HL-60/S4 treated with phorbol 12-myristate 13-acetate at 8.2 ng/mL for 4 days and 3 days (cell line): ENCODE data around the gene EEFSEC.

Source experiments
- in situ Hi-C: fragments of 300-500 bp; cut with MboI; formaldehyde crosslinking; loops from 2 replicates; pipeline ENCODE4 v1.15.0; 2022; ENCODE audit warnings: low sequenced_read_pairs

Gene EEFSEC

DNA sequence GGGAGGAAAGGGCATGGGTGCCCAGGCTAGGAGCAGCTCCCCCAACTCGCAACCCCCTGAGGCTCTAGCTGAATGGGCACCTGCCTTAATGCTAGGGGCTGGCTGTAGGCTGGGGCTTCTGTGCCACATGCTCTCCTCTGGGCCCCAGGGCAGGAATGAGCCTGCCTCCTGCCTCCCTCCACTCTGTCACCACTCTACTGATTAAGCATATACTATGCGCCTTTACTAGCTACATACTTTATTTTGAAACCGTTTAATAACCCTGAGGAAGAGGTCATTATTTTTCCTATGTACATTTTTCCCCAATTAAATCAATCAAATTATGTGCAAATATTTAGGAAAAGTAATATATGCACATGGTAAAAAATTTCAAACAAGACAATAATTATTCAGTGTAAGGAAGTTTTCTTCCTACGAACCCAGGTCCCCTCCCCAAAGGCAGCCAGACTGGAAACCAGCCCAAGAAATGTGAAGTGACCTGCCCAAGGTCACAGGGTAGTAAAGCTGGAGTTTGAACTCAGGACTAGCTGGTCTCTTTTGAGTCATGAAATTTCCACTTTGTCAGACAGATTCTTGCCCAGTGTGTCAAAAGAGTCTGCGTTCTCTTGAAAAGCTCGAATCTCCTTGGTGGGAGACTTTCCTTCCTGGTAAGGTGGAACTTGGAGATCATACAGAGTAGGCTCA lies 190.9 kb downstream of the EEFSEC start:
- in situ Hi-C loops = no loop called here

DNA sequence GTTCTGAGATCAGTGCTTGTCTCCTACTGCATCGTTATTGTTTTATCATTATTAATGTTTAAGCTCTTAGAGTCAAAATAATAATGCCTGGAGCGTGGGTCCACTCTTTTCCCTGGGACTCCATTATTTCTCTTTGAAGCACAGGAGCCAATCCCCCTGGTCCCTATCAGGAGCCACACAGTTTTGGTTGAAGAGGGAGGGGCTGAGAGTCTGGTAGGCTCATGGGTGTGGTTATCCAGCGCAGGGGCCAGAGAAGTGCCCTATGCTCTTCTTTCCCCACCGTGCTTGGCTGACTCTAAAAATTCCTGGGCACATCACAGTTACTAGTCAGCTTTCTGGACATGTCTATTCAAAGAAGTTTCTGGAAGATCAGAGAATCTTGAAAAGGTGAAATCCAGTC lies 191.9 kb downstream of the EEFSEC start:
- in situ Hi-C loops = no loop called here

DNA sequence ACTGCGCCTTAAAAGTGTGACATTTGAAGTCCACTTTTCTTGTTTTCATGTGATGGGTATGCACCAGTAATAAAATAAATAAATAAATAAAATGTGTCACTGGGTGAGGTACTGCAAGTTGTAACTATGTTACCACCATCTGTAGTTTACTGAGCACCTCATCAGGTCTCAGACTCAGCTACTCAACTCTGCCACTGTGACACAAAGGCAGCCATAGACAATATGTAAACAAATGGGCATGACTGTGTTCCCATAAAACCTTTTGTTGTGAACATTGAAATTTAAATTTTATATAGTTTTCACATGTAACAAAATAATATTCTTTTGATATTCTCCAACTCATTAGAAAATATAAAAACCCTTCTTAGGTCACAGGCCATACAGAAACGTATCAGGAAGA lies 193.3 kb downstream of the EEFSEC start:
- in situ Hi-C loops = no loop called here

DNA sequence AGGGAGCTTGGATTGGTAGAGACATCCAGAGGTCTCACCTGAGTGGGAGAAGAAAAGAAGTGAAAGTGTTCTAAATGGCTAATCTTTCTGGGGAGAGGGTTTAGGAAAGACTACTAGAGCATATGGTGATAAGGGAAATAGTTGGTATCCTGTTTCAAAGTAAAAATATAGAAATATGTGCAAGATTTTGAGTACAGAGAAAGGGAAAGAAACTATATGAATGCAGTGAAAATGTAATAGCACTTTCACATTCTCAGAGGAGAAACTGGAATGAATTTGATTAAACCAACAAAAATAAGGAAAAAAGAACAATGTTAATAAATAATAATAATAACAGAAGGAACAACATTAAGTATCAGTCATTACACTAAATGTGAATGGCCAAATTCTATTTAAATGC lies 194.0 kb downstream of the EEFSEC start:
- in situ Hi-C loops = no loop called here

DNA sequence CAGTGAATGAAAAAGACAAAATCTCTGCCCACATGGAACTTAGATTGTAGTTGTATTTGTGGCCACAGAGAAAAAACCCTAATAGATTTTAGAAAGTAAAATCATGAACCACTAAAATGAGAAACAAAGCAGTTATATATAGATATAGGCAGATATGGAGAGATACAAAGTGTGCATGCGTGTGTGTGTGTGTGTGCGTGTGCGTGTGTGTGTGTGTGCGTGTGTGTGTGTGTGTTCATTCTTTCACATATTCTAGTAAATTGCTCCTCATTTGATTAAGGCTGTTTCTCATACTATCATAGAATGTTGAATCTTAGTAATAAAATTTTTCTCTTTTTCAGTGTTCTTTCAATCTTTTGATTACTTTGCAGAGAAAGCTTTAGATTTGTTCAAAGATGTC lies 194.8 kb downstream of the EEFSEC start:
- in situ Hi-C loops = no loop called here

DNA sequence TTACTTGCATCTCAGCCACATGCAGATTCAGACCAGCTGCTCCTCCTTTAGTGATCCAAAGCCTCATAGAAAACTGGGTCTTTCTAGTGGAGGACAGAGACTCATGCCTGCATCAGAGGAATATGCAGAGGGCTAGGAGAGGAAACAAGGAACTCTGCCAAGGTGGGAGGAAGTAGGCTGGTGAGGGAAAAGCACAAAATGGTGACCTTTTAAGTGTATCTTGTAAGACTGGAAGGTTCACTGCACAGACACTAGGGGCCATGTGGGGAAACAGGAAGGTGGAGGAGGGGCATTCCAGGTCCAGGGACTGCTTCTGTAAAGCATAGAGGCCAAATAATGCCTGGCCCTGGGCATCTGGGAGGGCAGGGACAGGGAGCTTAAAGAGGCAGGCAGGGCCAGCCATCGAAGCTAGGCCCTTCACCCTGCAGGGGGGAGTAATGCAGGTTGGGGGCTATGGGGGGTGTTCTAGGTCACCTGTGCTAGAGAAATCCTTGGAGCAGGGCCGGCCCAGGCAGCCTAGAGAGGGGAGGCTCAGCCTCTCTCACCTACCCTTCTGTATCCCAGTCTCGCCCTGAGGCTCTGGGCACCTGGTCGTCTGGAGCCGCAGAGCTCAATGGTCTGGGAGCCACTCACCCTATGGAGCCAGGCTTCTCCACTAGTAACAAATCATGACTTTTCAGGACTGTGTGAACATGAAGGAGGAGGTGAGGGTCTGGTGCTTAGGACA lies 195.7 kb downstream of the EEFSEC start:
- in situ Hi-C loops = no loop called here

DNA sequence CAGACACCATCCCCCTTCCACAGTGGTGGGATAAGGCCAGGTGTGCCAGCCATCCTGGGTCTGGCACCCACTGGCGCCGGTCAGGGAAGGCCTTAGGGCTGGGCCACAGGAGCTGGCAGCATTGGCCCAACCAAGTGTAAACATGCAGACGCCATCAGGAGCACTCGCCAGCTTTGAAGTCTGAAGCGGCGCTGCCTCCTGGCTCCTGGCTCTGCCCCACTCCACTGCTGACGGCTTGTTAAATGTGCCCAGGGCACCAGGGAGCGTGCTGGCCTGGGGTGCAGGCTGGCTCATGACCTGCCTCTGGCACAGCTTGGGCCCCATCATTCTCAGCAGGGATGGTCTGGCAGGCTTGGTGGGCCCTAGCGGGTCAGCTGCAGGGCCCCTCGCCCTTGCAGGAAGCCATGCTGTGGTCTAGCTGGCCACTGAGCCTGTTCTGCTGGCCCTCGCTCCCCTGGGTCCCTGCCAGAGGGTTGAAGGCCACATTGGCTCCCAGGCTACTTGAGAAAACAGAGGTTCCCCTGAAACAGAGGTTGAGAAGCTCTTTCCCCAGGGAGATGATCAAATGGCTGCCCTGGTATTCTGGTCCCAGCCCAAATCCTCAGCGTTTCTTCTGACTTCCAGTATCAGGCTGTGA lies 196.8 kb downstream of the EEFSEC start:
- in situ Hi-C loops = no loop called here

DNA sequence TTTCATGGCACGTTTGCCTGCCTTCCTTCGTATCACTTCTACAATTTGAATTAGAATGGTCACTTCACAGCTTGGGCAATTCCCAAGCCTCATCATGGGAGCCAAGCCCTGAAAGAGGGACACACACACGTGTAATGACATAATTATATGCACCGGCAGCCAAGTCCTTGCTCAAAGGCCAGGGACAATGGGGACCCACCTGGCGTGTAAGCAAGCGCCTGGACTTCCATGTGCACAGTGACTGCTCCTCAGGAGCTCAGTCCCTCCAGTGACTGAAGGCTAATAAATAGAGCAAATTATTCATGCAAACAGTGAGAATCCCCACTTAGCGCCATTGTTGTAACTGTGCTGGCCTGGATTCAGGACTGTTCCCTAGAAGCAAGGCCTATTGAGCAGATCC lies 198.3 kb downstream of the EEFSEC start:
- in situ Hi-C loops = no loop called here

DNA sequence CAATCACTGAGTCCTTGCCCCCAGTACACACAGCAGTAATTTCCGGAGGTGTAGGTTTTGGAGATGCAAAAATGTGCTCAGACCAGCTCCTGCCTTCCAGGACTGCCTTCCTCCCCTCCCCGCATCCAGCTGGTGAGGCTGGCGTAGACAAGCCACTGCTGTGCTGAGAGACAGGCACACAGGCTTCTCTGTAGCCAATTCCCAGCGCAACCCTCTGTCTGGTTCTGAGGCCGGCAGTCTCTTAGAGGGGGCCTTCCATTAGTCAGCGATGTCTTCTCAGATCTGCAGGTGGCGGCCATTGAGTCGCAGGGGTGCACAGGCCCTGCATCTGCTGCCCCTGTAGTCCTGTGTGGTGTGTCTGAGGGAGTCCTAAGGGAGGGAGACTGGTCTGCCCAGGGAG lies 199.0 kb downstream of the EEFSEC start:
- in situ Hi-C loops = no loop called here

DNA sequence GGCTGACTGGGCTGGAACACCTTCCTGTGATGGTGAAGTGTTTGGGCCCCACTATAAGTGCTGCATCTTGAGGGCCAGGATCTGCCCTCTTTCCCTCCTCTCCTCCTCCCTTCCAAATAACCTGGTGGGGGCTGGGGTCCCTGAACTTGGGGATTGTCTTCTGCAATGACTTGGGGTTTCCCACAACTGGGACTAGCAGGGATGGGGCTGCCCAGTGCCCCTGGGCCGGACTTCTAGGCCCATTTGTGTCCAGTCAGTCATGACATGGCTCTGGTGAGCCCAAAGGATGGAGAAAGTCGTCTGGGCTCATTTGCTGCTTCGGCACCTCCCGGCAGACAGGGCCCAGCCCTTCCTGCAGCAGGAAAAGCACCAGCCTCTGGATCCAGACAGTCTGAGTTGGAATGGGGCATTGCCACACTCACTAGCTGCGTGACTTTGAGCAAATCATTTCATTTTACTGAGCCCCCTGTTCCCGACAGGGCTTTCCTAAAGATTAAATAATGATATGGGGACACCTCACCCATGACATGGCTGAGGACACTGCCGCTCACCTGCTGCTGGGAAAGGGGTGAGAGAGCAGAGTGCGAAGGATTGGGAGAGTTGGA lies 200.2 kb downstream of the EEFSEC start:
- in situ Hi-C loops = no loop called here

DNA sequence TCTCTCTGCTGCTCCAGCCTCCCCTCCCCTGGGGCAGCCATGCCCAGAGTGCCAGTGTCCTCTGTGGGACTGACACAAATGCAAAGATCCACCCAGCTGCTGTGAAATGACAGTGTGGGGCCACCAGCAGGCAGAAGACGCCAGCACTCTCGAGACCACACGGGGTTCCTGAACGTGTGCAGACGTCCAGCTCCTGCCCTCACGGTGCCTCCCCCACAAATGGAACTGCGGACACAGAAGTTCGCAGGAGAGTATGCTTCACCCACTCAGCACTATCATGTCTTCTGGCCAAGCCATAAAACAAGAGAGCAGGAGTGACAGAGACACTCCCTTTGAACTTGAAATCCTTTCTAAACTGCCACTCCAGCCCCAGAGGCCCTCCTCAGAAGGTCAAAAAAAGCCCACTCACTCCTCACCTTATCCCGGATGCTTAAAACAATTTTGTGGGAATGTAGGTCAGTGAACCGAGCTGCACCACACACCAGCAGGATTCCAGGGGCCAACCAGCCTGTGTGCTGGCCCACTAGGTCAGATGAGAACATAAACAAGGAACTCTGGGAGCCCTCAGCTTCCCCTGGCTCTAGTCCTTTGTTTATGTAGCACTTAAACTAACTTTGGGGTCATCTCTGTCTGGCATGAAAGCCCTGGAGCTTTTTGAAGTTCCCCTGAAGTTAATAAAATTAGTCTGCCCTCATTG lies 200.9 kb downstream of the EEFSEC start:
- in situ Hi-C loops = no loop called here

DNA sequence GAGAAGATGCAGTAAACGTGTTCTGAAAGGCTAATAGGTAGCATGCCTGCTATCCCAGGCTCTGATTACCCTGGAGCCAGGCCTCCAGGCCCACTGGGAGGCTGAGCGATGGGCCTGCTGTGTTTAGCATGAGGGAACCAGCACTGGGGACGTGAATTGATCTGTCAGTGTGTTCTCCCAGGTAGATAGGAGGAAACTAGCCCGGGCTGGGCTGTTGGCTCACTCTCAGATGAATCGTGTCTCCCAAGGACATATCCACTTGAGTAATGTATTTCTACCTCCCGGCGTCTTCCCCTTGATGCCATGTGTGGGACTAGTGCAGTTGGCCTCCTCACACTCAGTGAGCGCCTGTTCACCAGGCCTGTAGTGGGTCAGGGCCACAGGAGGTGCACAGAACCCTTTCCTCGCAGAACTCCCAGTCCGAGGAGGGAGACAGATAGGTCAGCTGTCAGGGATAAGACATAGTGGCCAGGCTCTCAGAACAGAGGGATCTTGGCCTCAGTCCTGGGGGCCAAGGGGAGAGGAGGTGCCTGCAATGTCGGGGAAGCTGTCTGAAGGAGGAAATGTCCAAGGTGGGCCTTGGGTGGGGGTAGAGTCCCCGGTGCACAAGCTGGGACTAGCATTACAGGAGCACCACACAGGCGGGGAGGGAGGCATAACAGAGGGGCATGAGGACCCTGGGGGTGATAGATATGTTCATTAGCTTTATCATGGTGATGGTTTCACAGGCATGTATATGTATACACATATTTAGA lies 201.7 kb downstream of the EEFSEC start:
- in situ Hi-C loops = no loop called here

DNA sequence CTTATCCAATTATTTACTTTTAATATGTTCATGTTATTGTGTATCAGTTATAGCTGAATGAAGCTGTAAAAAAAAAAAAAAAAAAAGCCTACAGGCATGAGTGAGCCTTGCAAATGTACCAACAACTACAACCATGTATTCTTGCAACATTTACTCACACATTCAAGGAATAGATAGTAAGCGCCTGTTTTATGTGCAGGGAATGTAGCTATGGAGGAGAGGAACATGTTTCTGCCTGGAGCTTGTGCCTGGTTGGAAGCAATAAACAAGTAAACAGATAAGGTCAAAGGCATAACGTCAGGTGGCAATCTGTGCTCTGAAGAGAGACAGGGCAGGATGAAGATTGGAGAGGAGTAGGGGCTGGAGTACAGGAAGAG lies 202.2 kb downstream of the EEFSEC start:
- in situ Hi-C loops = no loop called here

DNA sequence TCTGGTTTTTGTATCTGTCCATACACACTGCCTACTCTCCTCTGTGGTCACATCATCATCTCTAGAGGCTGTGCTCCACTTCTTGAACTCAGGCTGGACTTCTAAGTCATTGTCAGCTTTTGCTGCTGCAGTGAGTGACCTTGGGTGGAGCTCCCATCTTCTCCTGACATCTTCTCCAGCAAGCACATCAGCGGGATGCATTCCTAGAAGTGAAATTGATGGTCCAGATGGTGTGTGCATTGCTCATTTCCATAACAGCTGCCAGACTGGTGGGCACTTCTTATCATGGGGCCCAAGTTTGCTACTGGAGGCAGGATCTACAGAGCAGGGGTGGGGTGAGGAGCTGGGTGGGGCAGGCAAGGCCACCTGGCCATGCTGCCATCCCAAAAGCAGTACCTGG lies 203.5 kb downstream of the EEFSEC start:
- in situ Hi-C loops = no loop called here

DNA sequence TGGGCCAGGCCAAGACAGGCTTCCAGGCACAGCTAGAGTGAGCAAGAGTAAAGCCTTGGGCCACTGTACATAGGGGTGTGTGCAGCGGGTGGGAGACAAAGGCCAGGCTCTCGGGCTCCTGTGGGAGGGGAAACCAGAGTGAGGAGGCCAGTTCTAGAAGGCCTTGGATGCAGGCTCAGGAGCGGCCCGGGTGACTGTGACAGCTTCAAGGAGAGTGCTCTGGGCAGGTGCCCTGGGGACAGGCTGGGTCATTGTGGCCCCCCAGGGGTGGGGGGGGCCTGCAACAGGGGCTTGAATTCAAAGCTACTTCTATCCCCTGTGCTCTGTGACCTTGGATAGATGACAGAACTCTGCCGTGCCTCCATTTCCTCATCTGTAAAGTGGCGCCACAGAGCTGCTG lies 204.3 kb downstream of the EEFSEC start:
- in situ Hi-C loops = no loop called here

DNA sequence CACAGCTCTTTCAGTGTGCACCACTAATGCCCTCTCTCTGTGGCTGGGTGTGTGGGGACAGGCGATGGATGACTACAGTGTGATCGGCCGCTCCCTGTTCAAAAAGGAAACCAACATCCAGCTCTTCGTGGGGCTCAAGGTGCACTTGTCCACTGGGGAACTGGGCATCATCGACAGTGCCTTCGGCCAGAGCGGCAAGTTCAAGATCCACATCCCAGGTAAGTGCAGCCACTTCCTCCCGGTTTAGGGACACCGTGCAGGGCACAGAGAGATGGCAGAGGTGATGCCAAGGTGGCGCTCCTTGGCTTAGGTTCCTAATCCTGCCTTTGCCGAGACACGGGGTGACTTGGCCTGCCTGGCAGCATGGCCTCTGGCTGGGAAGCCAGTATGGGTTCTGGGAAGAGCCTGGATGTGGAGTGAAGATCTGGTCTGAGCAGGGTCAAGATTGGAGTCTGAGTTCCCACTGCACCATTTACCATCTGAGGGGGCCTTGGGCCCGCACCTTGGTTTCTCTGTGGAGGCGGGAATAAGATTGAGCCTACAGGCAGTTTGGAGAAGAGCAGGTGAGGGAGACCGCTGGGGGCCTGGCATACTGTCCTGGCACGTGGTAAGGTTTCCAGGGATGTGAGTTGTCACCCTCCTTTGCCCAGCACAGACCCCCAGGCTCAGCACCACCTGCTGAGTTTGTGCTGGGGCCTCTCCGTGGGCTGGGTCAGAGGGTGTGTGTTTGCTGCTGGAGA lies 205.0 kb downstream of the EEFSEC start:
- in situ Hi-C loops = no loop called here

DNA sequence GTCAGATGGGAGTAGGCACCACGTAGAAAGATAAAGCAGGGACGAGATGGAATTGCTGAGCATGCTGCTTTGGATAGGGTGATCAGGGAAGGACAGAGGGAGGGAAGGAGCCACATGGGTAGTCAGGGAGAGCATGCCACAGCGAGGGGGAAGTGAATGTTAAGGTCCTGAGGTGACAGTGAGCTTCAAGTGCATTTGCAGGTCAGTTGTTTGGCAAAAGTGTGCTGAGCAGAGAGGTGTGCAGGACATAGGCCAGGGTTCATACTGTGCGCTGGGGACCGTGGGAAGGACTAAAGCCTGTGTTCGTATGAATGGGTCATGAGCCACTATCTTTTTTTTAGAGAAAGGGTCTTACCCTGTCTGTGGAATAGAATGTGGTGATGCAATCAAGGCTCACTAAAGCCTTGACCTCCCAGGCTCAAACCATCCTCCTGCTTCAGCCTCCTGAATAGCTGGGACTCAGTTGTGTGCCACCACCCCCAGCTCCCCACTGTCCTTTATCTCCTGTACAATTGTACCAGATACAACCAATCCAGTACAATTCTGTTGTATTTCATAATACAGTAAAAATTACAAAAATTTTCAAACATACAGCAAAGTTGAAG lies 205.9 kb downstream of the EEFSEC start:
- in situ Hi-C loops = no loop called here

DNA sequence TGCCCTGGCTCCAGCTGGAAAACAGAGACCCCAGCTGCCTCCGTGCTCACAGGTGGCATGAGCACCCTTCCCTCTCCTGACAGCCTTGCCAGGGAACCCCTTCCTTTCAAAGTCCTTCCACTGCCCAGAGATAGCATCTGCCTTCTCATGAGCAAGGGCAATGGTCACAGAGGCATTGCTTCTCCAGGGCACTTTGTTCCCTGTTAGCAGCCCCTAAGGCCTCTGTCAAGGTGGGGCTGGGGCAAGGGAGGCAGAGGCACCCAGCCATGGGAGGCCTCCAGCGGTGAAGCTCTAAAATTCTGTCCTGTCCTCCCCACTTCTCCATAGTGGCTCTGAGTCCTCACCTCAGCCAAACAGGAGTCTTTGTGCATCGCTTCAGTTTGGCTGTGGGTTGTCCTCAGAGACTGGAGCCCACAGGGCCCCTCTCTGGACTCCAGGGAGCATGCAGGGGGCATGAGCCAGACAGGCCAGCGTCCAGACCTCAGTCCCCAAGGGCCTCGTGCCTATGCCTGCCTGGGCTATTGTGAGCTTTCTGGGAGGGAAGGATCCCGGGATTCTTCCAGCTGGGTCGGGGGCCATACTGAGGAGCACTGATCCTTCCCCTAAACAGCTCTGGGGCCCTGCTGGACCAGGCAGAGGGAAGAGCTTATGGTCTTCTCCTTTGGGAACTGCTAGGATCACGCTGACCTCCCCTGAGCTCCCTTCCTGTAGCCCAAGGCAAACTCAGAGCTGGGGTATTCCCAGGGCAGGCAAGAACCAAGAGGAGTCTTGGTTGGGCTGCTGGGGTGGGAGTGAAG lies 206.8 kb downstream of the EEFSEC start:
- in situ Hi-C loops = no loop called here
